HL-60 (cell line): ENCODE results near the gene COMMD8.

Source experiments
- DNase-seq, 2 experiments: peaks; one replicate each; pipeline ENCODE4 v3.0.0-alpha.2; 2010 to 2020; ENCODE audit warnings: low read depth in 1 of 2, low spot score in 1 of 2
- H3K27ac ChIP-seq: fragments of 250-450 bp; sonication (Bioruptor Pico); replicated peaks from 2 replicates; pipeline ENCODE4 v1.5.1; 2020; ENCODE audit warnings: mild to moderate bottlenecking, moderate library complexity
- H3K27me3 ChIP-seq: fragments of 250-450 bp; sonication (Bioruptor Pico); 2 replicates; pipeline ENCODE4 v1.5.1; 2021; ENCODE audit warnings: mild to moderate bottlenecking, moderate library complexity; ENCODE audit not compliant: insufficient read depth, poor library complexity, severe bottlenecking
- H3K4me3 ChIP-seq: replicated peaks from 2 replicates; pipeline ENCODE4 v1.5.1; 2011; ENCODE audit warnings: mild to moderate bottlenecking, control low read depth, low read length; ENCODE audit not compliant: insufficient read depth
- CTCF ChIP-seq: IDR thresholded peaks from one replicate; pipeline ENCODE4 v1.5.1; 2011; ENCODE audit warnings: low read length, control low read depth, inconsistent platforms; ENCODE audit not compliant: insufficient read depth
- GABPA ChIP-seq: IDR thresholded peaks from 2 replicates; pipeline ENCODE4 v1.6.1; 2012; ENCODE audit warnings: low read depth
- POLR2AphosphoS5 ChIP-seq: IDR thresholded peaks from 2 replicates; pipeline ENCODE4 v1.6.1; 2012; ENCODE audit warnings: low read depth
- REST ChIP-seq: IDR thresholded peaks from 2 replicates; pipeline ENCODE4 v1.6.1; 2012; ENCODE audit warnings: low read depth; ENCODE audit not compliant: insufficient replicate concordance
- SPI1 ChIP-seq: IDR thresholded peaks from 2 replicates; pipeline ENCODE4 v1.6.1; 2012; ENCODE audit warnings: low read depth, mild to moderate bottlenecking, borderline replicate concordance

Gene COMMD8

DNA sequence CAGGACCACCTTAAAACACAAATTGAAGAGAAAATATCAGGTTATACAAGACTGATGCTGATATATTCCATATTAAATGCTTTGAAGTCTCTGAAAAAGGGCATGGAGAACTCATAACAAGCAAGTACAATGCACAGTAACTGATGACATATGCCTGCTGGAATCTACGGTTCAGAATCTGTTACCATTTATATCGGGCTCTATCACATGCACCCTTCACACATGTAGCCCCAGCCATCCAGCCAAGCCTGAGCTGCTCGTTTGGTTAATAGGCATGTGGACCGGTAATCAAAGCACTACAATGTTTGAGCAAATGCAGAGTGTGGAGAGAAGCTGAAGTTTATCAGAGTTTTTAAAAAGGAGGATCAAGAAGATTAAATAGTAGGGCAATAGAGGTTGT is 11.8 kb downstream of the COMMD8 start:
- no peaks in the 10 kb centered on the region for H3K27me3 ChIP-seq
- no peak overlapping the region for H3K27ac ChIP-seq
- H3K4me3 ChIP-seq: no peak overlapping the region
- TF ChIP-seq CTCF: no peak
- TF ChIP-seq GABPA: no peak
- TF ChIP-seq REST: no peak
- no peak for TF ChIP-seq POLR2AphosphoS5
- no peak for TF ChIP-seq SPI1
- DNase-seq: no peak

DNA sequence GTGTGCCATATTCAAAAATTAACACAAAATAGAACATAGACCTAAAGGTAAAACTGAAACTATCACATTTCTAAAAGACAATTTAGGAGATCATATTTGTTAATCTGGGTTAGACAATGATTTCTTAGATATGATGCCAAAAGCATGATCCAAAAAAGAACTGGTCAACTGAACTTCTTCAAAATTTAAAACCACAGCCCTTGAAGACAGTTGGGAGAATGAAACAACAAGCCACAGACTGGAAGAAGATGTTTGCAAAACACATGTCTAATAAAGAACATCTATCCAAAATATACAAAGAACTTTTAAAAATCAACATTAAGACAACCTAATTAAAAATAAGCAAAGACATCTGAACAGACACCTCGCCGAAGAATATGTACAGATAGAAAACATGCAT is 19.5 kb downstream of the COMMD8 start:
- Histone ChIP-seq H3K27me3 (no peaks in the 10 kb centered on the region), H3K4me3 (no peak overlapping the region), H3K27ac (peak overlapping the region; percentile 95)
- DNase-seq: peak in 1 of 2 experiments; percentile 46
- no peak for TF ChIP-seq REST
- TF ChIP-seq GABPA: no peak
- no peak for TF ChIP-seq CTCF
- peak; percentile 2; the same call in 1 of the 2 replicates for TF ChIP-seq SPI1
- no peak for TF ChIP-seq POLR2AphosphoS5

- peak in 1 of 2 experiments; percentile 90 for DNase-seq
- Histone ChIP-seq H3K4me3 (peak overlapping the region; percentile 16; the same call in 1 of the 2 replicates), H3K27me3 (no peaks in the 10 kb centered on the region), H3K27ac (peak overlapping the region; percentile 95)
- 0 out of 2 replicates have a peak, but pooled peaks have one; percentile 42 for TF ChIP-seq POLR2AphosphoS5
- TF ChIP-seq REST: no peak
- TF ChIP-seq SPI1: peak; percentile 83; the same call in 1 of the 2 replicates
- TF ChIP-seq CTCF: no peak
Observed at GRCh38 chr4:47442980-47443379, 20.5 kb downstream of the COMMD8 start.
